SH-SY5Y (cell line): ENCODE measurements around the gene CLDN6.

Experiments
- GATA2 ChIP-seq: IDR thresholded peaks from 2 replicates; pipeline ENCODE4 v1.6.1; 2011; ENCODE audit warnings: mild to moderate bottlenecking, low read depth, low read length
- GATA3 ChIP-seq: IDR thresholded peaks from 2 replicates; pipeline ENCODE4 v1.6.1; 2011; ENCODE audit warnings: low read depth, mild to moderate bottlenecking, low read length, moderate library complexity

- TF ChIP-seq GATA2 (no peak), GATA3 (no peak)
These were observed at the start of gene CLDN6 for GRCh38 chr16:3017794-3018506.
